NCI-H2081 (cell line): Measurements from ENCODE around the gene OR6C6.
"Not testable (repeated sequence)": the region's sequence is repeated elsewhere in the genome, so short reads cannot be mapped to it uniquely, and the experiment has no call there.

Experiments
- DNase-seq, 2 experiments: peaks; one replicate each; lab custom pipeline; 2025; lab: John Stamatoyannopoulos, UW

The OR6C6 gene

DNA sequence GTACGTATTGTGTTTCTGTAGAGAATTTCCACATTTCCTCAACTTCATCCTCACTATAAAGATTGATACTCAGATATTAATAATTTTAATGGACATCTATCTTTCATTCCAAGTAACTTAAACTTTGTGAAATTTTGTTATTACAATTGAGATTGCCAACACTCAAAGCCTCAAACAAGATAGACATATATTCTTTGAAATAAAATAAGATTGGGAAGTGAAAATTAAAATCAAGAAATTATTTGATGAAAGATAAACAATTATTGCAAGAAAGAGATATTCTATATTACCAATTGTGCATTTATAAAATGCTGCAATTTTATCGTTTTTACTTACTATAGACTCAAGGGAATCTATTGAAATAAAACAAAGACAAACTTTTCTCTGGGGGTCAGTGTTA lies at the start of gene OR6C6:
OR6C6 (minus strand) TSS at position 101 of the 400 bp plus-strand sequence. CDS start 1,337 bp downstream, outside the sequence.
- no peak for DNase-seq

DNA sequence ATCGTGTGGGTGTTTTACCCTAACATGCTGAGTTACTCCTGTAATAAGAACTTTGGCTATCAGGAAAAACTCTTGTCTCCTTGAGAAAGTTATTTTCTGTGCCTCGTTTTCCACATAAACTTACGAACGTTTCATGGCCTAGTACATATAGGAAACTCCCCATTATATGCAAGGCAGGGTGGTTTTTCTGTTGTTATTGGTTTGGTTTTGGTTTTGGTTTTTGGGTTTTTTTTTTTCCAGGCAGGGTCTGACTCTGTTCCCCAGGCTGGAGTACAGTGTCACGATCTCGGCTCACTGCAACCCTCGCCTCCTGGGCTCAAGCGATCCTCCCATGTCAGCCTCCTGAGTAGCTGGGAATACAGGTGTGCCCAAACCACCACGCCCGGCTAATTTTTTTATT lies 39.6 kb upstream of the OR6C6 start:
- no peak for DNase-seq

DNA sequence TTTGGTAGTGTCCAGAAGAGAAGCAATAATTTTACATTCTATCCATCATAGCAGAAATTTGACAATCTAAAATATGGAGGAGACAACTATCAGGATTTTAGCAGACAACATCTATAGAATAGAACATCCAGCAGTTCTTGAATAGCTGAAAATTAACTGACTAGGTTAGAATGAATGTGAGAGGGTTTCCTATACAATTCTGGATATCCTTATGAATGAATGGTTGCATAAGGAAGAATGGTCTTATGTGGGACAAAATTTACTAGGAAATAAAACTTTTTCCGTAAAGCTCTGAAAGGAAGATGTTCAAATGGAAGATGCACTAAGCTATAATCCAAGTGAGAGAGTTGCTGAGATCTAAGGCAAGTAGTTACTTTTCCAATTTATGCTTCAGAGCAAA lies 34.1 kb upstream of the OR6C6 start, which contains the start of gene OR6C3:
OR6C3 (plus strand) TSS at position 301 of the 400 bp plus-strand sequence. CDS start 955 bp downstream, outside the sequence.
- DNase-seq, result no peak

DNA sequence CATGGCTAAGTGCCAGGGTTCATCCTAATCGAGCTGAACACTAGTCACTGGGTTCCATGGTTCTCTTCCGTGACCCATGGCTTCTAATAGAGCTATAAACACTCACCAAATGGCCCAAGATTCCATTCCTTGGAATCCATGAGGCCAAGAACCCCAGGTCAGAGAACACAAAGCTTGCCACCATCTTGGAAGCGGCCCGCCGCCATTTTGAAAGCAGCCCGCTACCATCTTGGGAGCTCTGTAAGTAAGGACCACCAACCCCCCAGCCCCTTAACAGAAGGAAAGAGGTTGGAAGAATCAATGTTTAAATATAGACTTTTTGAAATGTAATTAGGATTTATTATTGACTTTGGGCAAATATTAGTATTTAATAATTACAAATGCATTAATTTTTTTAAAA lies 29.4 kb upstream of the OR6C6 start:
- not testable (repeated sequence) for DNase-seq

DNA sequence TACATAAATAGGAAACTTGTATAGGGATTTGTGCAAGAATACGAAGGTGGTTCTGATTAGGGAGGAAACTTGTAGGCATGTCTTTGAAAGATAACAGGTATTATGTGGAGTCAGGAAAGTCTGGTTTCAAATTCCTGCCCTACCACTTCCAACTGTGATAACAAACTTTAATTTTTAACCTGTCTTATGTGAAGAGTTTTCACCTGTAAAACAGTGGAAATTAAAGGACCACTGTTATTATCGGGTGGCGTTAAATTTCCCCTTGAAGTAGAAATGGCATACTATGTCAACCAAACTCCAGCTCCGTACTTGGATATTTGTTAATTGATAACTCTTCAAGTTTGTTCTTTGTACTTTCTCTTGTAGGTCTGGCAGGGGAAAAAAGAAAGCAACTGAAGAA lies 23.8 kb upstream of the OR6C6 start:
- no peak for DNase-seq

DNA sequence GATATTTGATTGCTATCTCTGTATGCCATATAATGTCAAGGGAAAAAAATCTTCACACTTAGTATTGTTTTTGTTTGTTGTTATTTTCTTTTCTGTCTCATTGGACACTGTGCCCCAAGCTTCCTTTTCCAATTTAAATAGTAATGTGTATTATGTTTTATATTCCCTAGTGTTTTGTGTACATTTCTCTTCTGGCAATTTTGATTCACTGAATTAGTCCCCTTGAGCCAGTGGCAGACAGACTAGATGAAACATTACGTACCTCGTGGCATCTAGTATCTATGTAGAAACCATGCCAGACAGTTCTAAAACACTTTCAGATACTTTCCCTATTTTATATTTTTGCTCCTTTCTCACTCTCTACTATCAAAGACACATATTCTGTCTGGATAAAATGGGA lies 17.7 kb upstream of the OR6C6 start, which contains the start of gene OR6C1:
OR6C1 (plus strand) TSS at position 301 of the 400 bp plus-strand sequence. CDS start 6,257 bp downstream, outside the sequence.
- DNase-seq, result no peak

DNA sequence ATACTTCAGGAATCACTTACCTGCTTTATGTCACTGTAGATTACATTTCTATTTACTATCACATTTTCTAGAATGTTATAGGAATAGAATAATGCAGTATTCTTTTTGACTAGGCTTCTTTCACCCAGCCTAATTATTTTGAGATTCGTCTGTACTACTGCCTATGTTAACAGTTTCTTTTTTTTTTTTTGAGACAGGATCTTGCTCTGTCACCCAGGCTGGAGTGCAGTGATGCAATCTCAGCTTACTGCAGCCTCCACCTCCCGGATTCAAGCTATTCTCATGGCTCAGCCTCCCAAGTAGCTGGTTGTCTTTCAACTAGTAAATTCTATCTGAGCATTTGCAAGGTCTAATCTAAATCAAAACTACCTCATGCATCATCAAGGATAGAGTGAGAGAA lies 6.4 kb downstream of the OR6C6 start:
- DNase-seq, result no peak

DNA sequence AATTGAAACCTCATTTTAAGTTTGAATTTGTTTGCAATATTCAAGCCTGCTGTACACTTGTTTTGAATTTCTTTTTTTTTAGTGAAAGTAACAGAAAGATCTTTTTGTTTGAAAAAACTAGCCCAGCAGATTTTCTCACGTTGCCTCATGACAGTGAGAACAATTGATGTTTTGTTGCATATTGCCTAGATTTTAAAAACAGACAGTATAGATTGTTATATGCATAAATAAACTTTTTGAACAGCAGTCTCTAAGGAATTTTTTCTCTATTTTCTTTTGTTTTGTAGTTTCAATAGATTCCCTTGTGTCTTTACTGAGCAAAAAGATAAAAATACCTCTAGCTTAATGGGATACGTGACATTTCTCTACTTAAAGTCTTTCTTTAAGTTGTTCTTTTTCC lies 15.4 kb downstream of the OR6C6 start:
- no peak for DNase-seq

DNA sequence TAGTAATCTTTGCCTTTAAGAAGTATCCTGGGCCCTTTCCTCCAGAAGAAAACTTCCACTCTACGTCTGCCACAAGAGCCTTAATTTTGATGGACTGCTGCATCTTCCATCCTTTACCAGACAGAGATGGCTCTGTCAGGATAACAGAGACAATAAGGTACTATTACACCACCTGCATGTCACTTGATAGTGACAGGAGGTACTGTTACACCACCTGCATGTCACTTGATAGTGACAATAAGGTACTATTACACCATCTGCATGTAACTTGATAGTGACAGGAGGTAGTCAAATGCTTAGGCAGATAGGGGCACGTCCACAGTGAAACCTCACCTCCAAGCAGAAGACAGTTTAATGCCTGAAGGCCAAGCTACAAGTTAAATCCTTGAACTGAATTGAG lies 38.1 kb downstream of the OR6C6 start:
- no peak for DNase-seq

DNA sequence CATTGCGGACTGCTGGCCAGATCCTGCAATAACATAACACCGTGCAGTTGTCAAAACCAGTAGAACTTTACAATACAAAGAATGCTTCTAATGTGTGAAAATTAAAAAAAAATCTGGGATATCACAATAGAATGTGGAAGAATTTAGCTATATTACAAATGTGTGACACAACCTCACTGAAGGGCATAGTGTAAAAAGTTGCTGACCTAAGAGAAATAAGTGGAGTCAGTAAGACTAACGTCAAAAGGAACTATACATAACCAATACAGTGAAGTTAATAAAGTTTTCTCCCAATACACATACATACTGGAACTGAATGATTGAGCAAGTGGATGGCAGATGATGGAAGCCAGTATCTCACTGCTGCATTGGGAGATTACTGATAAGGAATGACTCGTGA lies 39.5 kb downstream of the OR6C6 start:
- DNase-seq, result no peak

DNA sequence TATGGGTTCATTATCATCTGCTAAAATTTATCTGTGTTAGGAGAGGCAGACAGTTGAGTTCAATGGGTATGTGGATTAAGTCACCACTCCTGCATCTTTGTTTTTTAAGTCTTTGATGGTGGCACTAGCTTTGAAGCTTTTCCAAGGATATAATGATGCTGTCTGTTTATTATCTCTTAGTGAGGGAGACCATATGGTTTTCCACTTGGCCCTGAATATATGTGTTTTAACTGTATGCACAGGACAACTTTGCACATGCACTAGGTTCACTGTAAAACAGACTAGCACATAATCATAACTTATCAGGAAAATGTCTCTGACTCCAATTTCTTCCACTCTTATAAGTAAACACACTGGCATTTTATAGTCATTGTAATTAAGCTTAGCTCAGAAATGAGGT lies 43.1 kb downstream of the OR6C6 start:
- DNase-seq, result no peak

DNA sequence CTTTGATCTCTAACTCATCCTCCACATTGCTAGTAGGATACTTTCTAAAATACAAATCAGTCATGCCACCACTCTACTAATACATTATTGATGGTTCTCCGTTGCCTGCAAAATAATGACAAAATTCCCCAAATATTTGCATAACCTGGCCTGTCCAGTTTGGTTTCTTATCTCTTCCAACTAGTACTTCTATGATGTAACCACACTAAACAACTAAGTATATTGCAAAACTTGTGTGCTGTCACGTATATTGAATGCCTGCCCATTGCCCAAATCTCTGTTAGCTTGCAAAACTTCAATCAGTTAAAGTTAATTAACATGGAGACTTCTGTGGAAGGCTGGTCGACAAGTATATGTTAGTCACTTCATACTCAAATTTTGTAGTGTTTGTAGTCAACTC lies 45.4 kb downstream of the OR6C6 start:
- DNase-seq, result no peak

DNA sequence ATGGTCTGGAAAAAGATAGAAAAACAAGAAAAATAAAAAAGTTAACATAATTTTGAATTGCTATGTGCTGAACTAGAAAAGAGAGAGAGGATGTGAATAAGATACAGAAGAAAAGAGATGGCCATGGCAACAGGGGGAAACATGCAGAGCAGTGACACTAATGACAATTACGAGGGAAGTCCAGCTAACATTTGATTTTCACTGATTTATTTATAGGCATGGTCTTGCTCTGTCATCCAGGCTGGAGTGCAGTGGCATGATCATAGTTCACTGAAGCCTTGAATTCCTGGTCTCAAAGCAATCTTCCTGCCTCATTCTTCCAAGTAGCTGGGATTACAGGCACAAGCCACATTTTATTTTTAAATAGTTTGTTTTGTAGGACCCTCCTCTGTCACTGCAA lies 50.2 kb downstream of the OR6C6 start:
- DNase-seq, result no peak

DNA sequence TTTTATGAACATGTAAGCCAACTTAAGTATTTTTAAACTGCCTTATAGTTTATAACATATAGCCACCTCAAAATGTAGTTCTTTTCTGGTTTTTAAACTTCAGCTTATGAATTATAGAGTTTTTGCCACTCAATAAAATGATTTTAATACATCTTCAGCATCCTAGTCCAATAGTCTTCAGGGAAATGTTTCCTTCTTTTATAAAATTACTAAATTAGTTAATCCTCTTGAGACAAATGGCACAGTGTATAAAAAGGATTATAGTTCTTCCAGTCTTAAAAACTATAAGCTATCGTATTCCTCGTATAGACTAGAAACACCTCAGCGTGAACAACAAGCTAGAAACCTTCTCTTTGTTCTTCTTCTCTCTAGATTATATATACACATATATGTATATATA lies 52.1 kb downstream of the OR6C6 start, which contains the start of gene OR6C74:
OR6C74 (plus strand) TSS at position 301 of the 400 bp plus-strand sequence. CDS start 2,679 bp downstream, outside the sequence.
- no peak for DNase-seq
